Activated CD8-positive, alpha-beta memory T cell treated with anti-CD3 and anti-CD28 coated beads, Interleukin-2, amount 50 U/mL, for 1 hour (primary cell): Measurements from ENCODE around the gene ZNF530.
A peak's percentile ranks its signal among the peaks of the same experiment; 100 is the strongest.

ENCODE experiments used
- DNase-seq: peaks from one replicate; pipeline ENCODE4 v3.0.0-alpha.2; 2020; ENCODE audit errors: extremely low read depth

ZNF530 gene

DNA sequence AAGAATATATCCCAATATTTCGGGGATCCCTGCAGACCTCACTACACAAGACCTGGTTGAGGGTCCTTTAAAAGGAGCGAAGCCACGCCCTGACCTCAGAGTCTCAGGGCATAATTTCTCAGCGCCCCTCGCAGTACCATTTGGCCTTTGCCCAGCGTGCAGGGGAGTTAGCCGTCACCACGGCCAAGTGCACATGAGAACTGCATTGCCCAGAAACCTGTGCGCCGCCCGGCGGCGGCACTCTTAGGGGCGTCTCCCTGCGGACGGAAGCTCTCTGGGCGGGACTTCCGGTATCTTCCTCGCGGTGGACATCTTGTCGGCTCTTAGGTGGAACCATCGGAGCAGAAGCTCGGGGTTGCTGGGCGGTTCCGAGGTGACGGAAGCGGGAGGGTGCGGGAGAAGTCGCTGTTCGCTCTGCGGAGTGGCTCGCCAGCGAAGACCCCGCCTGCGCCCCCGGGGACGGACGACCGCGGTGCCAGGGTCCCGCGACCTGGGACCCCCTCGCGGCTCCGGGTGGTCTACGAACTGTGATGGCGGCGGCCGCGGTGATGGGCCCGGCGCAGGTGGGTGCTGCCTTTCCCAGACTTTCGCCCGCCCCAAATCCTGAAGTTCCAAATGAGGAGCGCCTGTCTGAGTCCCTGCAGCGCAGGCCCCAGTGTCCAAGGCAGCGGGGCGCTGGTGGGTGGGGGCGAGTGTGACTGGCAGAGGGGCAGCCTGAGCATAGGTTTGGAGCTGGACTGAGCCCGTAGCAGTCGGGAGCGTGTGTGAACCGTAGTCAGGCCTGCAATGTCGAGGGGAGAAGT, 14.5 kb downstream of the ZNF530 start, which contains the start of gene ZNF134:
Gene ZNF134 (plus strand): TSS at position 302 of the 803 bp plus-strand sequence. CDS start 5,227 bp downstream, outside the sequence.
- DNase-seq = peak; percentile 68

- no peak for DNase-seq
Measured at GRCh38 chr19:57615346-57615745, 15.7 kb downstream of the ZNF530 start.

DNA sequence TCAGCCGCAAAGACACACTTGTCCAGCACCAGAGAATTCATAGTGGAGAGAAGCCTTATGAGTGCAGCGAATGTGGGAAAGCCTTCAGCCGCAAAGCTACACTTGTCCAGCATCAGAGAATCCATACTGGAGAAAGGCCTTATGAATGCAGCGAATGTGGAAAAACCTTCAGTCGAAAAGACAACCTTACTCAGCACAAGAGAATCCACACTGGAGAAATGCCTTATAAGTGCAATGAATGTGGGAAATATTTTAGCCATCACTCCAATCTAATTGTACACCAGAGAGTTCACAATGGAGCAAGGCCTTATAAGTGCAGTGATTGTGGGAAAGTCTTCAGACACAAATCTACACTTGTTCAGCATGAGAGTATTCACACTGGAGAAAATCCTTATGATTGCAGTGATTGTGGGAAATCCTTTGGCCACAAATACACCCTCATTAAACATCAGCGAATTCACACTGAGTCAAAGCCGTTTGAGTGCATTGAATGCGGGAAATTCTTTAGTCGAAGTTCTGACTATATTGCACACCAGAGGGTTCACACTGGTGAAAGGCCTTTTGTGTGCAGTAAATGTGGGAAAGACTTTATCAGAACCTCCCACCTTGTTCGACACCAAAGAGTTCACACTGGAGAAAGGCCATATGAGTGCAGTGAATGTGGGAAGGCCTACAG, 21.1 kb downstream of the ZNF530 start:
- no peak for DNase-seq

- no peak for DNase-seq
Measured at GRCh38 chr19:57623091-57623490, 23.4 kb downstream of the ZNF530 start.

- DNase-seq = peak; percentile 64
Measured at GRCh38 chr19:57632987-57633831, 33.5 kb downstream of the ZNF530 start, which contains the start of gene ZNF211. Gene ZNF211, plus strand, starts transcription at chr19:57633168. Its CDS starts 179 bp downstream, at chr19:57633347.

- no peak for DNase-seq
Measured at GRCh38 chr19:57633832-57634131, 34.1 kb downstream of the ZNF530 start.

DNA sequence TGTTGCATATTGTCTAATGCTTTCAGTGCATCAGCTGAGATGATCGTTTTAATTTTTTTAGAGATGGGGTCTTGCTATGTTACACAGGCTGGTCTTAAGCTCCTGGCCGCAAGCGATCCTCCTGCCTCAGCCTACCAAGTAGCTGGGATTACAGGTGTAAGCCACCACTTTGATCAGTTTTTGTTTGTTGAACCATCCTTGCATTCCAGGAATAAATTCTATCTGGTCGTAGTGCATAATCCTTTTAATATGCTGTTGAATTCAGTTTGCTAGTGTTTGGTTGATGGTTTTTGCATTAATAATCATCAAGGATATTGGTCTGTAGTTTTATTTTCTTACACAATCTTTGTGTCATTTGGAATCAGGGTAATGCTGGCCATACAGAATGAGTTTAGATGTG, 37.7 kb downstream of the ZNF530 start:
- no peak for DNase-seq

DNA sequence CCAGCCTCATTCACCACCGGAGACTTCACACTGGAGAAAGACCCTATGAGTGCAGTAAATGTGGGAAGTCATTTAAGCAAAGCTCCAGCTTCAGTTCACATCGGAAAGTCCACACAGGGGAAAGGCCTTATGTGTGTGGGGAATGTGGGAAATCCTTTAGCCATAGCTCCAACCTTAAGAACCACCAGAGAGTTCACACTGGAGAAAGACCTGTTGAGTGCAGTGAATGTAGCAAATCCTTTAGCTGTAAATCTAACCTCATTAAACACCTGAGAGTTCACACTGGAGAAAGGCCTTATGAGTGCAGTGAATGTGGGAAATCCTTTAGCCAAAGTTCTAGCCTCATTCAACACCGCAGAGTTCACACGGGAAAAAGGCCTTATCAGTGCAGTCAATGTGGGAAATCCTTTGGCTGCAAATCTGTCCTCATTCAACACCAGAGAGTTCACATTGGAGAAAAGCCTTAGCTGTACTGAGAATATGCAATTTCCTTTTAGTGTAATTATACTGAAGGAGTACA, 42.1 kb downstream of the ZNF530 start:
- DNase-seq = no peak

DNA sequence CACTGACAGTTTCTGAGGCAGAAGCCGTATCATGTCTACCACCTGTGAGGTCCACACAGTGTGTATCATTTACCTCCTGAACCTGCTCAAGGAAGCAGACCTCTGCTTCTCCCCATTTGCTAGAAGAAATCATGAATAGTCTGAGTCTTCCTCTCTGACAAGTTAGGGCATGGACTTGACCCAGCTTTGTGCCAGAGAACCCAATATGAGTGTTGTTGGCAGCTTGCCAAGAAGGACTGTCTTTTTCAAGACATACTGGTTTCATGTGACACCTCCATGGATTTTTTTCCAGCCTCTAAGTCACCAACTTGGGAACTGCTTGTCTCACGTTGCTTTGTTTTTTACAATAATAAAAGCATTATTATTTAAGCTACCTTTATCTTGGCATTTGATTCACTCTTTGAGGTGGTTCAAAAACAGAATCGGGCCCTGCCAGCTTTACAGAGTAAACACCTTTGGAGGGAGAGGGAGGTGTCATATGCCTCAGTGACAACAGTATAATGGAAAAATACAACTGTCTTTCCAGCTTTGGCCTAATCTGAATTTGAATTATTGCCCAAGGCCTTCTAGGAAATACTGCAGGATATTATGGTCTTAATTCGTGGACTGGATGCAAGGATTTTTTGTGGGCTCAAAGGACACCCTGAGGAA, 42.8 kb downstream of the ZNF530 start:
- no peak for DNase-seq

- DNase-seq = no peak
Measured at GRCh38 chr19:57643734-57644133, 44.0 kb downstream of the ZNF530 start.

GRCh38 chr19:57648331-57649003, 48.8 kb downstream of the ZNF530 start:
- DNase-seq = no peak

DNA sequence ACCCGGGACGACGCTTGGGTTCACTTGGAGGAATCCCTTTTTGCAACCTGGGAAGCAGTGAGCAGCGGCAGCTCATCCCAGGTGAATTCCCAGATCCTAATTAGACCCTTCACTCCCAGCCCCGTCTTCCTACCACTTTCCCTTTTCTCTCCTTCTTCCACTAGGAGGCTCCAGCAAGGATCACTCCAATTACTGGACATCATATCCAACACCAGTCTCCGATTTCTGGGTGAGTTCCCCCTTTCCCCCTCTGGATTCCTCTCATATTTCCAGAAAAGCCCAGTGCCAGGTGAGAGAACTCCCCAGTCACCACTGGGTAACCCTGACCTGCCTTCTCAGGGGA, 51.9 kb downstream of the ZNF530 start:
- no peak for DNase-seq

GRCh38 chr19:57653689-57654088, 54.0 kb downstream of the ZNF530 start:
- no peak for DNase-seq

DNA sequence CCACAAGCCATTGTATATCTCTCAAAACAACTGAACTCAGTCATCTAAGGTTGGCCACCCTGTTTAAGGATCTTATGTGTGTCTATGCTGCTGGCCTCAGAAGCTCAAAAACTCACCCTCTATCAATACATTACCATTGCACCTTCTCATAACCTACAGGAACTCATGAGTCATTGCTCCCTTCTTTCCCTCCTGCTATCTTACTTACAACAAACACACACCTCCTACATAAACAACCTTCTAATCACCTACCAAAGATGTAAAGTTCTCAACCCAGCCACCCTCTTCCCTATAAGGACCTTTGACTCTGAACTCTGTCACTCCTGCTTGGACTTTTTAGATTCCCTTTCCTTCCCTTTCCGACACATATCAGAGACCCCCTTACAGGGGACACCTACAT, 55.8 kb downstream of the ZNF530 start:
- DNase-seq = no peak

GRCh38 chr19:57656346-57656745, 56.7 kb downstream of the ZNF530 start:
- DNase-seq = no peak
